Hepatocyte (in vitro differentiated cells): Measurements from ENCODE around the gene MIOX. TPM values are rescaled to one million over a fixed set of nuclear protein-coding genes. Genes with fewer than 3 reads are reported as not detected.
A peak's percentile ranks its signal among the peaks of the same experiment; 100 is the strongest.

ENCODE experiments used
- DNase-seq: peaks from one replicate; pipeline ENCODE4 v3.0.0-alpha.2; 2016; ENCODE audit warnings: low spot score
- H2AFZ ChIP-seq: fragments of 200-600 bp; sonication (generic); 2 replicates; pipeline ENCODE4 v1.6.0; 2016; ENCODE audit warnings: antibody characterized with exemption, mild to moderate bottlenecking
- H3K27ac ChIP-seq: fragments of 200-600 bp; sonication (generic); 2 replicates; pipeline ENCODE4 v1.5.1; 2016; ENCODE audit warnings: mild to moderate bottlenecking
- H3K27me3 ChIP-seq: fragments of 200-600 bp; sonication (generic); 2 replicates; pipeline ENCODE4 v1.6.1; 2016
- H3K36me3 ChIP-seq: fragments of 200-600 bp; sonication (generic); replicated peaks from 2 replicates; pipeline ENCODE4 v1.5.1; 2016; ENCODE audit warnings: low read depth; ENCODE audit not compliant: insufficient read depth
- H3K4me1 ChIP-seq: fragments of 200-600 bp; sonication (generic); 2 replicates; pipeline ENCODE4 v1.5.1; 2016; ENCODE audit warnings: mild to moderate bottlenecking, moderate library complexity; ENCODE audit not compliant: insufficient read depth
- H3K4me2 ChIP-seq: fragments of 200-600 bp; sonication (generic); 2 replicates; pipeline ENCODE4 v1.6.0; 2016
- H3K4me3 ChIP-seq: fragments of 200-600 bp; sonication (generic); 2 replicates; pipeline ENCODE4 v1.5.1; 2016; ENCODE audit warnings: mild to moderate bottlenecking
- H3K79me2 ChIP-seq: fragments of 200-600 bp; sonication (generic); 2 replicates; pipeline ENCODE4 v1.6.0; 2017; ENCODE audit warnings: mild to moderate bottlenecking
- H3K9me2 ChIP-seq: fragments of 200-600 bp; sonication (generic); replicated peaks from 2 replicates; pipeline ENCODE4 v1.6.0; 2017; ENCODE audit warnings: mild to moderate bottlenecking; ENCODE audit not compliant: insufficient read depth
- H3K9me3 ChIP-seq: fragments of 200-600 bp; sonication (generic); 2 replicates; pipeline ENCODE4 v1.5.1; 2016; ENCODE audit warnings: low read depth, mild to moderate bottlenecking
- H4K20me1 ChIP-seq: fragments of 200-600 bp; sonication (generic); 2 replicates; pipeline ENCODE4 v1.6.0; 2016; ENCODE audit warnings: mild to moderate bottlenecking; ENCODE audit not compliant: insufficient read depth, poor library complexity, severe bottlenecking
- EZH2 ChIP-seq: fragments of 200-600 bp; sonication (generic); IDR thresholded peaks from 2 replicates; pipeline ENCODE4 v1.6.1; 2016; ENCODE audit warnings: antibody characterized with exemption, mild to moderate bottlenecking, borderline replicate concordance
- EZH2phosphoT487 ChIP-seq: fragments of 200-600 bp; sonication (generic); IDR thresholded peaks from one replicate; pipeline ENCODE4 v1.6.1; 2018; ENCODE audit warnings: antibody characterized with exemption, mild to moderate bottlenecking, low read depth, moderate library complexity; ENCODE audit not compliant: unreplicated experiment, severe bottlenecking
- WGBS: methylation state at CpG from one replicate; pipeline ENCODE4 v1.1.6; 2016; ENCODE audit warnings: low lambda C conversion rate; ENCODE audit errors: missing lambda C conversion rate; 5-methylcytosine and 5-hydroxymethylcytosine counted together
- polyA plus RNA-seq: library from polyadenylated mRNA; unstranded; fragments of >200 nt; fragmentation: Nextera tagmentation; extraction: Ambion mirVana; gene quantifications from 2 replicates; pipeline ENCODE4 v1.2.1, GENCODE V29; 2016
- total RNA-seq: library from RNA; depleted of rRNA; stranded (reverse); fragments of >200 nt; gene quantifications from 2 replicates; pipeline ENCODE4 v1.2.3, GENCODE V29; 2014
- TF ChIP-seq, protein P1 (sequence below): fragments of 200-600 bp; sonication (generic); IDR thresholded peaks from 2 replicates; pipeline ENCODE4 v1.5.1; 2016; ENCODE audit warnings: antibody characterized with exemption, mild to moderate bottlenecking; ENCODE audit not compliant: poor library complexity

MIOX gene
- total and polyA plus RNA-seq, 2 experiments from 2014 or later = not detected

DNA sequence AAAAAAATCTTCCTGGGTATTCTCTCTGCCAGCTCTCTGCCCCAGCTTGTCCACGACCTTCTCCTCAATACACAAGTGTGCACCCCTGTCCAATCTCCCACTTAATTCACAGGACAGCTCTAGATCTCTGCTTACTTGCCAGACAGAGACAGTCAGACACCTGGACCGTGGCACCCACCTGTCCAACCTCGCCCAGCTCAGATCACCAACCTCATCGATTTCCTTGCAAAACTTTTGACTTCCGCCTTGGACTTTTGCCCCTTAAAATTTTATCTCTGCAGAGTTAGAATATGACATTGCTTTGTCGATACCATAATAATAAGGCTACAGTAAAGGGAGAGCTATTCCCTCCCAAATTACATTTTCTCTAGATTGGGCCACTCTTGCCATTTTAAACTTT lies 10.4 kb downstream of the MIOX start:
- H3K36me3 ChIP-seq = no peaks in the 10 kb centered on the region
- H3K27ac ChIP-seq = no peak overlapping the region
- no peak for DNase-seq
- H3K4me2 ChIP-seq = no peak overlapping the region
- H4K20me1 ChIP-seq = no peaks in the 10 kb centered on the region
- no peaks in the 10 kb centered on the region for H3K27me3 ChIP-seq
- H3K4me1 ChIP-seq = peaks cover 4% of the 10 kb centered on the region
- H3K4me3 ChIP-seq = no peak overlapping the region
- H2AFZ ChIP-seq = no peak overlapping the region
- TF ChIP-seq EZH2phosphoT487 (no peak), EZH2 (no peak)
- TF ChIP-seq, protein P1, sequence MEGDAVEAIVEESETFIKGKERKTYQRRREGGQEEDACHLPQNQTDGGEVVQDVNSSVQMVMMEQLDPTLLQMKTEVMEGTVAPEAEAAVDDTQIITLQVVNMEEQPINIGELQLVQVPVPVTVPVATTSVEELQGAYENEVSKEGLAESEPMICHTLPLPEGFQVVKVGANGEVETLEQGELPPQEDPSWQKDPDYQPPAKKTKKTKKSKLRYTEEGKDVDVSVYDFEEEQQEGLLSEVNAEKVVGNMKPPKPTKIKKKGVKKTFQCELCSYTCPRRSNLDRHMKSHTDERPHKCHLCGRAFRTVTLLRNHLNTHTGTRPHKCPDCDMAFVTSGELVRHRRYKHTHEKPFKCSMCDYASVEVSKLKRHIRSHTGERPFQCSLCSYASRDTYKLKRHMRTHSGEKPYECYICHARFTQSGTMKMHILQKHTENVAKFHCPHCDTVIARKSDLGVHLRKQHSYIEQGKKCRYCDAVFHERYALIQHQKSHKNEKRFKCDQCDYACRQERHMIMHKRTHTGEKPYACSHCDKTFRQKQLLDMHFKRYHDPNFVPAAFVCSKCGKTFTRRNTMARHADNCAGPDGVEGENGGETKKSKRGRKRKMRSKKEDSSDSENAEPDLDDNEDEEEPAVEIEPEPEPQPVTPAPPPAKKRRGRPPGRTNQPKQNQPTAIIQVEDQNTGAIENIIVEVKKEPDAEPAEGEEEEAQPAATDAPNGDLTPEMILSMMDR = no peak
- H3K9me2 ChIP-seq = no peaks in the 10 kb centered on the region
- no peaks in the 10 kb centered on the region for H3K9me3 ChIP-seq
- no peaks in the 10 kb centered on the region for H3K79me2 ChIP-seq
- WGBS = 87% methylated on average over 6 of the region's 6 CpGs

DNA sequence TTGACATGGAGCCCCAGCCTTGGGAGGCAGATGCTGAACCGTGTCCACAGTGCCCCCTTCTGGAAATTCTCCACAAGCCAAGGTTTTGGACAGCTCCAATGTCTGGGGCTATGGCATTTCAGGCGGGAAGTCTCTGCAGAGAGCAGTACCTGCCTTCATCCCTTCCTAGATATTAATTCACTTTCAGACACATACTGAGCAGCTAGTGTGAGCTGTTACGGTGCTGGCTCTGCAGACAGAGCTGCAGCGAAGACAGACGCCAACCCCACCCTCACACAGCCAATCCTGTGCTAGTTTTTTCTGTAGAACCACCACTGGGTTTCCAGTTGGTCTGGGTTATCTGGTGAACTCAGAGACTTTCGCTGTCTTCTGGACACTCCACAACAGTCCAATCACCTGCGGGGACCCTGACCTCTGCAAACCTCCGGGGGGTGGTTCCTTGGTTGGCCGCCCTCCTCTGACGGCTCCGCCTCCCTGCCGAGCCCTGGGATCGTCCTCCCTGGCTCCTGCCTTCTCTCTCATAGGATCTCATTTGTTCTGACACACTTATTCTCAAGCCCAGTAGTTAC lies 11.7 kb downstream of the MIOX start:
- H3K9me3 ChIP-seq = no peaks in the 10 kb centered on the region
- H3K4me2 ChIP-seq = peak overlapping the region; percentile 45
- H2AFZ ChIP-seq = no peak overlapping the region
- WGBS = 15% methylated on average over 13 of the region's 13 CpGs
- H4K20me1 ChIP-seq = no peaks in the 10 kb centered on the region
- DNase-seq = peak; percentile 83
- H3K9me2 ChIP-seq = no peaks in the 10 kb centered on the region
- H3K4me1 ChIP-seq = peaks cover 4% of the 10 kb centered on the region
- TF ChIP-seq, protein P1 = peak; percentile 57
- no peak for TF ChIP-seq EZH2phosphoT487
- H3K79me2 ChIP-seq = no peaks in the 10 kb centered on the region
- H3K36me3 ChIP-seq = no peaks in the 10 kb centered on the region
- H3K4me3 ChIP-seq = no peak overlapping the region
- no peaks in the 10 kb centered on the region for H3K27me3 ChIP-seq
- no peak overlapping the region for H3K27ac ChIP-seq

DNA sequence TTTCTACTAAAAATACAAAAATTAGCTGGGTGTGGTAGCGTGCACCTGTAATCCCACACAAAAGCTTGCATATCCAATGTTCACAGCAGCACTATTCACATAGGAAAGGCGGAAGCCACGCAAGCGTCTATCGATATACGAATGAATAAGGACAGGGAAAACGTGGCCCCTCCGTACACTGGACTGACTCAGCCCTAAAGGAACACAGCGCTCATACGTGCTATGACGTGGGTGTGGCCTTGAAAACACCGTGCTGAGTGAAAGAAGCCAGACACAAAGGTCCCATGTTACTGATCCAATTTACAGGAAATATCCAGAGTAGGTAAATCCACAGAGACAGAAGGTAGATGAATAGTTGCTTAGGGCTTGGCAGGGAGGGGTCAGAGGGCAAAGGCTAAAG lies 13.8 kb downstream of the MIOX start:
- Histone ChIP-seq H3K4me1 (peaks cover 4% of the 10 kb centered on the region), H3K79me2 (no peaks in the 10 kb centered on the region), H2AFZ (no peak overlapping the region), H3K27me3 (no peaks in the 10 kb centered on the region), H3K4me2 (no peak overlapping the region), H3K9me3 (no peaks in the 10 kb centered on the region), H3K9me2 (no peaks in the 10 kb centered on the region), H3K36me3 (no peaks in the 10 kb centered on the region), H3K4me3 (no peak overlapping the region), H4K20me1 (no peaks in the 10 kb centered on the region), H3K27ac (no peak overlapping the region)
- WGBS = 95% methylated on average over 12 of the region's 12 CpGs
- TF ChIP-seq, protein P1 = no peak
- TF ChIP-seq EZH2phosphoT487 (no peak), EZH2 (no peak)
- DNase-seq = peak; percentile 5

DNA sequence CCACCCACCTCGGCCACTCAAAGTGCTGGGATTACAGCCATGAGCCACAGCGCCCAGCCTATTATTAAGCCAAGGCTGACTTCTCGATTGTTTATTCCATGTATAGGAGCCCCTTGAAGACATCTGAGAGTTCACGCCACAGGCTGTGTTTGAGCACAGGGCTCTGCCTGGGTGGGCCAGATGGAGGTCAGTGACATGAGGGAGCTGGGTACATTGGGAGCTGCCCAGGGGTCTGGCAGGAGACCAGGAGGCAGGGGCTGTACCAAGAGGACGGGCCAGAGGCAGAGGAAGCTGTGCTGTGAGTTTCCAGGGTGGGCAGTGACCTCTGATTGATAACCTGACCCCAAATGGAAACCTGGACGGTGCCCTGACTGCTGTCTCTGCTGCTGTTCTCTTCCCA lies 15.4 kb downstream of the MIOX start:
- H4K20me1 ChIP-seq = no peaks in the 10 kb centered on the region
- no peak for DNase-seq
- peaks cover 12% of the 10 kb centered on the region for H3K79me2 ChIP-seq
- TF ChIP-seq EZH2 (no peak), EZH2phosphoT487 (no peak)
- TF ChIP-seq, protein P1 = no peak
- no peak overlapping the region for H3K4me3 ChIP-seq
- no peaks in the 10 kb centered on the region for H3K27me3 ChIP-seq
- H3K36me3 ChIP-seq = no peaks in the 10 kb centered on the region
- peaks cover 8% of the 10 kb centered on the region for H3K4me1 ChIP-seq
- H3K9me2 ChIP-seq = no peaks in the 10 kb centered on the region
- no peak overlapping the region for H3K27ac ChIP-seq
- WGBS = 96% methylated on average over 6 of the region's 6 CpGs
- H2AFZ ChIP-seq = no peak overlapping the region
- H3K9me3 ChIP-seq = no peaks in the 10 kb centered on the region
- H3K4me2 ChIP-seq = no peak overlapping the region
